SU-DHL-6 (cell line): ENCODE measurements around the gene NFKBIE.
A peak's percentile ranks its signal among the peaks of the same experiment; 100 is the strongest.

Experiments used
- H2AFZ ChIP-seq: fragments of 200-600 bp; sonication (generic); 2 replicates; pipeline ENCODE4 v1.6.1; 2014; ENCODE audit warnings: low read depth, mild to moderate bottlenecking, moderate library complexity, mixed read lengths, antibody characterized with exemption, low read length; ENCODE audit not compliant: severe bottlenecking
- H3F3A ChIP-seq: fragments of 200-600 bp; shearing (Covaris generic); 2 replicates; pipeline ENCODE4 v1.6.0; 2016; ENCODE audit warnings: antibody characterized with exemption, mild to moderate bottlenecking; ENCODE audit not compliant: insufficient read depth
- H3K27ac ChIP-seq: fragments of 200-600 bp; sonication (generic); 2 replicates; pipeline ENCODE4 v1.5.1; 2016; ENCODE audit warnings: low read depth, mild to moderate bottlenecking, low read length, moderate library complexity, mixed read lengths
- H3K27me3 ChIP-seq: fragments of 200-600 bp; sonication (generic), shearing (Covaris generic); 2 replicates; pipeline ENCODE4 v1.6.0; 2014; ENCODE audit warnings: mild to moderate bottlenecking, low read length
- H3K36me3 ChIP-seq: fragments of 200-600 bp; sonication (generic); 2 replicates; pipeline ENCODE4 v1.6.1; 2014; ENCODE audit warnings: mild to moderate bottlenecking, low read length, mixed read lengths
- H3K4me2 ChIP-seq: fragments of 300-600, 200-600 bp; shearing (Covaris generic), sonication (generic); 2 replicates; pipeline ENCODE4 v1.6.0; 2014; ENCODE audit warnings: low read length, low read depth, mild to moderate bottlenecking; ENCODE audit not compliant: poor library complexity, severe bottlenecking
- H3K4me3 ChIP-seq: fragments of 200-600 bp; sonication (generic); 2 replicates; pipeline ENCODE4 v1.5.1; 2014; ENCODE audit warnings: antibody characterized with exemption, low read length, mild to moderate bottlenecking, mixed read lengths; ENCODE audit not compliant: insufficient read depth, poor library complexity, severe bottlenecking
- H3K79me2 ChIP-seq: fragments of 200-600 bp; sonication (generic); 2 replicates; pipeline ENCODE4 v1.6.1; 2014; ENCODE audit warnings: mild to moderate bottlenecking, low read length, moderate library complexity; ENCODE audit not compliant: insufficient read depth
- H3K9ac ChIP-seq: fragments of 200-600 bp; sonication (generic); 2 replicates; pipeline ENCODE4 v1.7.0; 2014; ENCODE audit warnings: mild to moderate bottlenecking, low read length
- H3K9me2 ChIP-seq: fragments of 200-600 bp; sonication (generic); replicated peaks from 2 replicates; pipeline ENCODE4 v1.6.1; 2014; ENCODE audit warnings: low read length; ENCODE audit not compliant: insufficient read depth
- H3K9me3 ChIP-seq: fragments of 200-600 bp; sonication (generic); 2 replicates; pipeline ENCODE4 v1.6.1; 2014; ENCODE audit warnings: low read length, mixed read lengths; ENCODE audit not compliant: insufficient read depth
- H4K20me1 ChIP-seq: fragments of 200-600 bp; sonication (generic); 2 replicates; pipeline ENCODE4 v1.6.1; 2014; ENCODE audit warnings: low read depth, mild to moderate bottlenecking, antibody characterized with exemption, low read length, moderate library complexity, mixed read lengths
- CTCF ChIP-seq: fragments of 200-600 bp; sonication (generic); IDR thresholded peaks from one replicate; pipeline ENCODE4 v1.5.1; 2017; ENCODE audit warnings: antibody characterized with exemption, mild to moderate bottlenecking, low read length, moderate library complexity; ENCODE audit not compliant: insufficient read depth, poor library complexity, severe bottlenecking
- EZH2phosphoT487 ChIP-seq: fragments of 200-600 bp; sonication (generic), shearing (Covaris generic); conservative IDR thresholded peaks from 2 replicates; pipeline ENCODE4 v1.6.1; 2018; ENCODE audit warnings: mild to moderate bottlenecking, antibody characterized with exemption, low read length, moderate library complexity, mixed read lengths

The NFKBIE gene

GRCh38 chr6:44219053-44219814, 46.1 kb downstream of the NFKBIE start:
- no peaks in the 10 kb centered on the region for H3K27me3 ChIP-seq
- no peaks in the 10 kb centered on the region for H4K20me1 ChIP-seq
- H3K27ac ChIP-seq: peak overlapping the region; percentile 59
- peak overlapping the region; percentile 56 for H3K9ac ChIP-seq
- no peaks in the 10 kb centered on the region for H3K36me3 ChIP-seq
- no peaks in the 10 kb centered on the region for H3K9me2 ChIP-seq
- H3K79me2 ChIP-seq: peaks cover 7% of the 10 kb centered on the region
- H3K4me3 ChIP-seq: peak overlapping the region; percentile 50
- H3K4me2 ChIP-seq: peak overlapping the region; percentile 66
- H3F3A ChIP-seq: peaks cover 14% of the 10 kb centered on the region
- no peak for TF ChIP-seq EZH2phosphoT487
- TF ChIP-seq CTCF: no peak
- no peaks in the 10 kb centered on the region for H3K9me3 ChIP-seq
- H2AFZ ChIP-seq: peak overlapping the region; percentile 81

GRCh38 chr6:44217332-44218143, 47.8 kb downstream of the NFKBIE start:
- Histone ChIP-seq H3K4me2 (no peak overlapping the region), H3K27me3 (no peaks in the 10 kb centered on the region), H3K27ac (no peak overlapping the region), H3F3A (peaks cover 14% of the 10 kb centered on the region), H3K9me3 (no peaks in the 10 kb centered on the region), H3K36me3 (no peaks in the 10 kb centered on the region), H3K79me2 (no peaks in the 10 kb centered on the region), H4K20me1 (no peaks in the 10 kb centered on the region), H3K9ac (no peak overlapping the region), H3K4me3 (no peak overlapping the region), H3K9me2 (no peaks in the 10 kb centered on the region), H2AFZ (no peak overlapping the region)
- TF ChIP-seq CTCF (no peak), EZH2phosphoT487 (no peak)

GRCh38 chr6:44216677-44217331, 48.5 kb downstream of the NFKBIE start, which contains the start of gene MYMX:
MYMX (plus strand) TSS chr6:44216926; CDS start chr6:44217472, 546 bp downstream.
- no peaks in the 10 kb centered on the region for H3K36me3 ChIP-seq
- peaks cover 14% of the 10 kb centered on the region for H3F3A ChIP-seq
- no peak within 1 kb of the TSS for H3K27ac ChIP-seq
- no peak for TF ChIP-seq CTCF
- no peak for TF ChIP-seq EZH2phosphoT487
- H3K9me2 ChIP-seq: no peaks in the 10 kb centered on the region
- no peak within 1 kb of the TSS for H3K4me2 ChIP-seq
- no peaks in the 10 kb centered on the region for H3K9me3 ChIP-seq
- no peaks in the 10 kb centered on the region for H3K79me2 ChIP-seq
- H2AFZ ChIP-seq: no peak within 1 kb of the TSS
- no peak within 1 kb of the TSS for H3K9ac ChIP-seq
- no peaks in the 10 kb centered on the region for H4K20me1 ChIP-seq
- no peak within 1 kb of the TSS for H3K4me3 ChIP-seq
- H3K27me3 ChIP-seq: no peaks in the 10 kb centered on the region
